VCaP (cell line): ENCODE data around the gene MEP1B.

Experiments
- H3K27ac ChIP-seq: fragments of 450-650 bp; 2 replicates; pipeline ENCODE4 v1.5.1; 2017
- TF ChIP-seq, protein P1 (sequence below): fragments of 450-650 bp; conservative IDR thresholded peaks from 2 replicates; pipeline ENCODE4 v1.5.1; 2017; ENCODE audit warnings: mild to moderate bottlenecking, moderate library complexity

MEP1B gene

GRCh38 chr18:32249147-32249929 lies 59.5 kb downstream of the MEP1B start:
- H3K27ac ChIP-seq, result no peak overlapping the region
- TF ChIP-seq, protein P1, sequence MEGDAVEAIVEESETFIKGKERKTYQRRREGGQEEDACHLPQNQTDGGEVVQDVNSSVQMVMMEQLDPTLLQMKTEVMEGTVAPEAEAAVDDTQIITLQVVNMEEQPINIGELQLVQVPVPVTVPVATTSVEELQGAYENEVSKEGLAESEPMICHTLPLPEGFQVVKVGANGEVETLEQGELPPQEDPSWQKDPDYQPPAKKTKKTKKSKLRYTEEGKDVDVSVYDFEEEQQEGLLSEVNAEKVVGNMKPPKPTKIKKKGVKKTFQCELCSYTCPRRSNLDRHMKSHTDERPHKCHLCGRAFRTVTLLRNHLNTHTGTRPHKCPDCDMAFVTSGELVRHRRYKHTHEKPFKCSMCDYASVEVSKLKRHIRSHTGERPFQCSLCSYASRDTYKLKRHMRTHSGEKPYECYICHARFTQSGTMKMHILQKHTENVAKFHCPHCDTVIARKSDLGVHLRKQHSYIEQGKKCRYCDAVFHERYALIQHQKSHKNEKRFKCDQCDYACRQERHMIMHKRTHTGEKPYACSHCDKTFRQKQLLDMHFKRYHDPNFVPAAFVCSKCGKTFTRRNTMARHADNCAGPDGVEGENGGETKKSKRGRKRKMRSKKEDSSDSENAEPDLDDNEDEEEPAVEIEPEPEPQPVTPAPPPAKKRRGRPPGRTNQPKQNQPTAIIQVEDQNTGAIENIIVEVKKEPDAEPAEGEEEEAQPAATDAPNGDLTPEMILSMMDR, result no peak

- no peak overlapping the region for H3K27ac ChIP-seq
- TF ChIP-seq, protein P1, result no peak
Measured at GRCh38 chr18:32251466-32251865, 61.6 kb downstream of the MEP1B start.

DNA sequence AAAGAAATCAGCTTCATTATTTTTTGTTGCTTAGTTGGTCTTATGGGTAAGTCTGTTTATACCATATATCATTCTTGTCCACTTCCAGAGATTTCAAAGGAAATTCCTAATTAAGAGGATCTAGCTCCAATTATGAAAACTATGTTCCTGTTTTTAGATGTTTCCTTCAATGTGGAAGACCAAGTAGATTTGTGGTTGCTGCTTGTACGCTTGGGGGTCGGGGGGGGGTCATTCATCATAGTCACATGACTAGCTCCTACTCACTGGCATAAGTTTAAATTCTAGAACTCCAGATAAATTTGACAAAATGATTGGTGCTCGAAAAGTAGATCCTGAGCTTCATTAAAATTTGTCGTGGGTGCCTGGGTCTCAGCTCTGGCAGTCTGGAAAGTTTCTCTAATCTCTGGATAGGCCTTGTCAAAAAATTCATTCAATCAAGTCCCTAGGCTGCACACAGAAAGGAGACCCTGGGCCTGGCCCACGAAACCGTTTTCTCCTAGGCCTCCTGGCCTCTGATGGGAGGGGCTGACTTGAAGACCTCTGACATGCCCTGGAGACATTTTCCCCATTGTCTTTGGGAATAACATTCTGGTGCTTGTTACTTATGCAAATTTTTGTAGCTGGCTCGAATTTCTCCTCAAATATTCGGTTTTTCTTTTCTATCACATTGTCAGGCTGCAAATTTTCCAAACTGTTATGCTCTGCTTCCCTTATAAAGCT lies 62.5 kb downstream of the MEP1B start:
- H3K27ac ChIP-seq, result no peak overlapping the region
- TF ChIP-seq, protein P1, result no peak

GRCh38 chr18:32255570-32255969 lies 65.7 kb downstream of the MEP1B start:
- TF ChIP-seq, protein P1, result no peak
- H3K27ac ChIP-seq, result no peak overlapping the region

DNA sequence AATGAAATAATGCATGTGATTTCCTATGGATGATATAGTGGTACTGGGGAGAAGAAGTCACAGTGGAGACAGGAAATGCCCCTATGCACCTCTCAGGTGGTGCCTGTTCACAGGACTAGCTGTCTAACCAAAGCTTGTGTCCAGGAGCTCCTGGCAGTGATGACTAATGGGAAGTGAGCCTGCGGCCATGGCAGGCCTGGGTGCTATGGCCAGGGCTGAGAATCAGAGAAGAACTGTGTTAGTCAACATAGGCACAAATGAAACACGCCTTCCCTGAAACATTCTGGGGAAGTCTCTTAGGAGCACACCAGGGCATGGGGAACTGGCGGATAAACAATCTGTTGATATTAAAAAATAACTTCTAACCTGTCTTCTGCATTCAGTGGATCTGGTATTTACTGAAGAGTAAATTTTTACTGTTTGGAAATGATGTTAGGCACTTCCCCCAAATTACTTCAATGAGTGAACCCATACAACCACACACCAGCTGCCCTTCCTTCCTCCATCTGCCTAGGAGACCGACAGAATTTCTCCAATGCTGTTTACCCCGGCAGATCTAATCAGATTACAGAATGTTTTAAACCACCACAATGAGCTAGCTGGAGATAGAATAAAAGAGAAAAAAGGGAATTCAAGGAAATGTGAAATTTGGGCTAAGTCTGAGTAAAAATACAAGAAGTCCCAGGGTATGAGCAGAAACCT lies 67.4 kb downstream of the MEP1B start:
- TF ChIP-seq, protein P1, result no peak
- H3K27ac ChIP-seq, result no peak overlapping the region

GRCh38 chr18:32258148-32258547 lies 68.3 kb downstream of the MEP1B start:
- no peak overlapping the region for H3K27ac ChIP-seq
- TF ChIP-seq, protein P1, result no peak

- TF ChIP-seq, protein P1, result no peak
- H3K27ac ChIP-seq, result no peak overlapping the region
Measured at GRCh38 chr18:32258558-32259204, 68.8 kb downstream of the MEP1B start.
